RWPE2 (cell line): ENCODE results near the gene PARP11.

ENCODE experiments used
- ATAC-seq: fragments of 200-7000 bp; cut with Tn5 transposase; 3 replicates; pipeline ENCODE4 v1.9.1; 2021; ENCODE audit warnings: low read depth
- DNase-seq: peaks from one replicate; pipeline ENCODE4 v3.0.0-alpha.2; 2020; ENCODE audit warnings: low spot score
- H3K27ac ChIP-seq: fragments of 450-650 bp; 2 replicates; pipeline ENCODE4 v1.5.1; 2017; ENCODE audit warnings: mild to moderate bottlenecking; ENCODE audit not compliant: poor library complexity, severe bottlenecking
- H3K27me3 ChIP-seq: fragments of 250-450 bp; sonication (Bioruptor Pico); 2 replicates; pipeline ENCODE4 v1.5.1; 2021; ENCODE audit warnings: mild to moderate bottlenecking, moderate library complexity; ENCODE audit not compliant: insufficient read depth, poor library complexity, severe bottlenecking
- H3K36me3 ChIP-seq: fragments of 250-450 bp; sonication (Bioruptor Pico); 2 replicates; pipeline ENCODE4 v1.5.1; 2020; ENCODE audit warnings: low read depth, mild to moderate bottlenecking, moderate library complexity
- H3K4me1 ChIP-seq: fragments of 250-450 bp; sonication (Bioruptor Pico); 2 replicates; pipeline ENCODE4 v1.5.1; 2021; ENCODE audit warnings: mild to moderate bottlenecking, moderate library complexity; ENCODE audit not compliant: insufficient read depth, poor library complexity, severe bottlenecking
- H3K4me3 ChIP-seq: fragments of 250-450 bp; sonication (Bioruptor Pico); 2 replicates; pipeline ENCODE4 v1.5.1; 2021; ENCODE audit warnings: mild to moderate bottlenecking, moderate library complexity; ENCODE audit not compliant: severe bottlenecking
- H3K9me3 ChIP-seq: fragments of 250-450 bp; sonication (Bioruptor Pico); 2 replicates; pipeline ENCODE4 v1.5.1; 2021; ENCODE audit warnings: mild to moderate bottlenecking, moderate library complexity; ENCODE audit not compliant: severe bottlenecking
- CTCF ChIP-seq: fragments of 450-650 bp; IDR thresholded peaks from one replicate; pipeline ENCODE4 v1.5.1; 2017; ENCODE audit warnings: mild to moderate bottlenecking, moderate library complexity; ENCODE audit not compliant: poor library complexity, severe bottlenecking

PARP11 gene

GRCh38 chr12:3920351-3921150 is 47.4 kb upstream of the PARP11 start:
- no peaks in the 10 kb centered on the region for H3K4me1 ChIP-seq
- TF ChIP-seq CTCF = no peak
- DNase-seq (no peak), ATAC-seq (no peak)
- peaks cover 48% of the 10 kb centered on the region for H3K27me3 ChIP-seq
- H3K36me3 ChIP-seq = no peaks in the 10 kb centered on the region
- H3K27ac ChIP-seq = no peak overlapping the region
- H3K4me3 ChIP-seq = no peak overlapping the region
- no peaks in the 10 kb centered on the region for H3K9me3 ChIP-seq

- no peak for TF ChIP-seq CTCF
These were observed 40.1 kb upstream of the PARP11 start for GRCh38 chr12:3913278-3913677.

GRCh38 chr12:3912863-3913262 is 39.7 kb upstream of the PARP11 start:
- ATAC-seq (no peak), DNase-seq (no peak)
- Histone ChIP-seq H3K27ac (no peak overlapping the region), H3K27me3 (no peaks in the 10 kb centered on the region), H3K36me3 (no peaks in the 10 kb centered on the region), H3K4me1 (no peaks in the 10 kb centered on the region), H3K4me3 (no peak overlapping the region), H3K9me3 (no peaks in the 10 kb centered on the region)
- TF ChIP-seq CTCF = no peak

More at GRCh38 chr12:3913278-3913677, 40.1 kb upstream of the PARP11 start:
- Histone ChIP-seq H3K27ac (no peak overlapping the region), H3K27me3 (no peaks in the 10 kb centered on the region), H3K36me3 (no peaks in the 10 kb centered on the region), H3K9me3 (no peaks in the 10 kb centered on the region), H3K4me1 (no peaks in the 10 kb centered on the region), H3K4me3 (no peak overlapping the region)
- DNase-seq (no peak), ATAC-seq (no peak)

GRCh38 chr12:3911409-3911808 is 38.2 kb upstream of the PARP11 start:
- no peak for DNase-seq
- Histone ChIP-seq H3K27ac (no peak overlapping the region), H3K4me1 (no peaks in the 10 kb centered on the region), H3K36me3 (no peaks in the 10 kb centered on the region), H3K9me3 (no peaks in the 10 kb centered on the region), H3K27me3 (no peaks in the 10 kb centered on the region), H3K4me3 (no peak overlapping the region)
- no peak for TF ChIP-seq CTCF
- no peak for ATAC-seq

- no peak for TF ChIP-seq CTCF
- ATAC-seq (no peak), DNase-seq (no peak)
- no peaks in the 10 kb centered on the region for H3K27me3 ChIP-seq
- no peaks in the 10 kb centered on the region for H3K36me3 ChIP-seq
- H3K27ac ChIP-seq = no peak overlapping the region
- H3K4me3 ChIP-seq = no peak overlapping the region
- no peaks in the 10 kb centered on the region for H3K4me1 ChIP-seq
- peaks cover 4% of the 10 kb centered on the region for H3K9me3 ChIP-seq
These were observed 32.5 kb upstream of the PARP11 start for GRCh38 chr12:3905664-3906063.
